ENCODE data around the gene TALDO1. TPM values are rescaled to one million over a fixed set of nuclear protein-coding genes. Genes with fewer than 3 reads are reported as not detected.
"Not testable (repeated sequence)": the region's sequence is repeated elsewhere in the genome, so short reads cannot be mapped to it uniquely, and the experiment has no call there.

The TALDO1 gene
- total RNA-seq, 1 experiment from 2014 or later, result 266 TPM

GRCh38 chr11:734541-734940 lies 12.7 kb upstream of the TALDO1 start:
- not testable (repeated sequence) for DNase-seq (ENCODE audit: low read depth)

DNA sequence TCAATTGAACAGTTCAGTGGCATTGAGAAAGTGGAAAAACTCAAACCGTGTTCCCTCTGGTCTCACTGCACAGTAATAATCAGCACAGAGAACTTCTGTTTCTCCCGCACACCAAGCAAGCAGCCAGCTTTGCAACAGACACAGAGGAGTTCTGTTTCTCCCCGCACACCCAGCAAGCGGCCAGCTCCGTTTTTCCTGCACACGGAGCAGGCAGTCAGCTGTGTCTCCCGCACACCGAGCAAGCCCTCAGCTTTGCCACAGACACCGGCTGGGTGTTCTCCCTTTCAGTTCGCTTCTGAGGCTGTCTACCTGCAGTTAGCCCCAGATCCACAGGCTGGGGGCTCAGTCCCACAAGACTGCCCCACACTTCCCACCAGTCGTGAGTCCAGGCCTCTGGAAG lies 9.9 kb upstream of the TALDO1 start:
- no peak for DNase-seq (ENCODE audit: low read depth)

DNA sequence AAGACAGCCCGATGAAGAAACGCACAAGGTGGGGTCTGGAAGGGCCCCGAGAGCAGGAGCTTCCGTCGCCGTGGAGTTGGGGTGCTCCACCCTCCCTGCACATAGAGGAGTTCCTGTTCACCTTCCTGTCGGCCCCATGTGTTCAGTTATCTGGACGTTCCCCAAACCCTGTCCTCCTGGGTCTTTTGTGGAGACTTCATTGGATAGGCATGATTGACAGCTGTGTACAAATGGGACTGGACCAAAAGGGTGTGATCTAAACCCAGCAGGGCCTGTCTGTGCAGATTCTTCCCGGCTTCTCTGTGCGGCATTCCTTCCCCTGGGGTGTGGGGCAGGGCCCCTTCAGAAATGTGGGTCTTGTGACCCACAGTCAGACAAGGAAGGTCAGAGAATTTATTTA lies 9.4 kb upstream of the TALDO1 start:
- DNase-seq (ENCODE audit: low read depth), result not testable (repeated sequence)

GRCh38 chr11:742156-742546 lies 5.1 kb upstream of the TALDO1 start:
- no peak for DNase-seq (ENCODE audit: low read depth)

- no peak for DNase-seq (ENCODE audit: low read depth)
Observed at GRCh38 chr11:742571-743201, 4.6 kb upstream of the TALDO1 start.

GRCh38 chr11:745428-745827 lies 1.8 kb upstream of the TALDO1 start:
- no peak for DNase-seq (ENCODE audit: low read depth)

GRCh38 chr11:746289-747157 lies 741 bp upstream of the TALDO1 start:
- DNase-seq (ENCODE audit: low read depth), result peak; percentile 47

DNA sequence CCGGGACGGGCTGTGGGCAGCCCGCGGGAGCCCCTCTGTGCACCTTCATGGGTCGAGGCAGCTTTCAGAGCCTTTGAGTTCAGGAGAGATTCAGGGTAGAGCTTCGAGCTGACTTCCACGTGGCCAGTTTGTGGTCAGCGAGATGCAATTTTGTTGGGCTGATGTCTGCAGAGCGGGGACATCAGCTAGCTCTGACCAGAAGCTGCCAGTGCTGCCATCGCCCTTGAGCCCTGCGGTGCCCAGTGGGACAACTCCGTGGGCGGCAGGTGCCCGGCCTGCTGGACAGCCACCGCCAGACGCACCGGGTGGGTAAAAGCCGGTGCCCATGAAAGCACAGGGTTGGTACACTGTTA lies 719 bp downstream of the TALDO1 start:
- no peak for DNase-seq (ENCODE audit: low read depth)

DNA sequence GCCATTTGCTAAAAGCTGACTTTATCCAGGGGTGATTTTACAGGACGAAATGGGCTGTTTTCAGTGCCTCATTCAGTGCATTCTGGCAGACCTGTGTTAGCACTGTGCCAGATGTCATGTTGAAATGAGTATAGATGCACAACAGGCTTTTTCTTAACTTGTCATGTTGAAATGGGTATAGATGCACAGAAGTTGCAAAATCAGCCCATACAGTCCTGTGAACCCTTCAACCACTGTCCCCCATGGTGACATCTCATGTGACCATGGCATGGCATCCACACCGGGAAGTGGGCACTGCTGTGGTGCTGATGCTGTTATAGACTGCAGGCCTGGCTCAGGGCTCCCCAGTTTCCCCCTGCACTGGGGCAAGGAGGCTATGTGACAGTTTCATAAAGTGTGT lies 2.5 kb downstream of the TALDO1 start:
- DNase-seq (ENCODE audit: low read depth), result no peak

- no peak for DNase-seq (ENCODE audit: low read depth)
Observed at GRCh38 chr11:760236-760635, 13.0 kb downstream of the TALDO1 start.

DNA sequence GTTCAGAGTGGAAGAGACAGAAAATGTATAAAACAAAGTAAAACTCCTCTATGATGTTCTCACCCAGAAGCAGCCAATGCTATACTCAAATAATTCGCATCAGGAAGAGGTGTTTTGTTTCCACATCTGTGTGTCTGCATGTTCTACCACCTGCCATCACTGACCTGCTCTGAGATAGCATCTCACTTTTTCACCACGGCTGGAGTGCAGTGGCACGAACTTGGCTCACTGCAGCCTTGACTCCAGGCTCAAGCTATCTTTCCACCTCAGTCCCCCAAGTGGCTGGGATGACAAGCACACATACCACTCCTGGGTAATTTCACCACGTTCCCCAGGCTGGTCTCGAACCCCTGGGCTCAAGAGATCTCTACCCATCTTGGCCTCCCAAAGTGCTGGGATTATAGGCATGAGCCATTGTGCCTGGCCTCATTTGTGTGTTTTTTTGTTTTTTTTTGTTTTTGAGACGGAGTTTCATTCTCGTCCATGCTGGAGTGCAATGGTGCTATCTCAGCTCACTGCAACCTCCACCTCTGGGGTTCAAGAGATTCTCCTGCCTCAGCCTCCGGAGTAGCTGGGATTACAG lies 14.4 kb downstream of the TALDO1 start:
- DNase-seq (ENCODE audit: low read depth), result no peak

DNA sequence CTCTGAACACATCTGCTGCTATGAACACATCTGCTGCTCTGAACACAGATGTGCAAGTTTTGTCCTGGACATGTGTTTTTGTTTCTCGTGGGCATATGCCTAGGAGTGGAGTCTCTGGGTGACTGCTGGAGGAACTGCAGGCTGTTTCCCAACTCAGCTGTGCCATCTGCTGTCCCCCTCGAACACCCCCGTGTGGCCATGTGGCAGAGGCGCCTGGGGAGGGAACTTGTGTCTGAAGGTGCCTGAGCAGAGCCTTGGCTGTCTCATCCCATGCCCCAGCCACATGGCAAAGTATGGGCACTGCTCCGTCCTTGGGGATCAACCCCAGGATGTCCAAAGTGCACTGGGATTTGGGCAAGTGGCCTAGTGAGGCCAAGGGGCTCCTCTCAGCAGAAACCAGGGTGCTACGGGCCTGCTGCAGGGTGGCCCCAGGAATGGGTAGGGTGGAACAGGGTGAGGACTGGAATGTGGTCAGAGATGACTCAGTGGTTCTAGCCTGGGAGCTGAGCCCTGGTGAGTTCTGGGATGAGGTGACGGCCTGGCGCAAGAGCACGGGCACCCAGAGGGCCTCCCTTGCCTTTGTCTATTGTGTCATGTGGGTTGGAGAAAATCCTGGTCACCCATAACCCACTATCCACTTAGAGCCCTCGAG lies 15.3 kb downstream of the TALDO1 start:
- peak; percentile 75 for DNase-seq (ENCODE audit: low read depth)

GRCh38 chr11:763073-763463 lies 15.8 kb downstream of the TALDO1 start:
- DNase-seq (ENCODE audit: low read depth), result no peak

- DNase-seq (ENCODE audit: low read depth), result no peak
Observed at GRCh38 chr11:763549-764321, 16.5 kb downstream of the TALDO1 start.

- DNase-seq (ENCODE audit: low read depth), result no peak
Observed at GRCh38 chr11:764322-765024, 17.2 kb downstream of the TALDO1 start.

DNA sequence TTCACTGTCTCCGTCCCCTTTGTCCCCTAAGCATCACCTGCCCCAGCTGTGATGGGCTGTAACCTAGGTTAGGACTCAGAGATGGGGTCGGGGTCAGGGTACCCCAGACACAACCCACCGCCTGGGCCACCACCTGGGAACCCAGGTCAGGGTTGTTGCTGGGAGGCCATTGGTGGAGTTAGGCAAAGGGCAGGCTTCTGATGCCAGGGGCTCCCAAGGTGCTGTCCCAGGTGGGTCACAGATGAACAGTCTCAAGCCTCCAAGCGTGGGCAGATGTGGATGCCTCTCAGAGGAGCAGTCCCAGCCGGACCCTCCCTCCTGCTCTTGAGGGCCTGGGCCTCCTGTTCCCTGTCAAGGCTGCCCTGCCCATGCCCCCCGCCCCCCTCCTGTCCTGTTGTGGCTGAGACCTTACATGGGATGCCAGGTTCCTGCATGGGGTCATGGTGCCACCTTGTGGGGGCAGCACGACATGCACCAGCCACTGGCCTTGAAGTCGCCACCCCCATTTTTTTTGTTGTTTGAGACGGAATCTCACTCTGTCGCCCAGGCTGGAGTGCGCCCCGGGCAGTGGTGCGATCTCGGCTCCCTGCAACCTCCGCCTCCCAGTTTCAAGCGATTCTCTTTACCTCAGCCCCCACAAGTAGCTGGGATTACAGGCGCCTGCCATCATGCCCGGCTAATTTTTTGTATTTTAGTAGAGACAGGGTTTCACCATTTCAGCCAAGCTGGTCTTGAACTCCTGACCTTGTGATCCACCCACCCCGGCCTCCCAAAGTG lies 17.9 kb downstream of the TALDO1 start:
- peak; percentile 53 for DNase-seq (ENCODE audit: low read depth)

DNA sequence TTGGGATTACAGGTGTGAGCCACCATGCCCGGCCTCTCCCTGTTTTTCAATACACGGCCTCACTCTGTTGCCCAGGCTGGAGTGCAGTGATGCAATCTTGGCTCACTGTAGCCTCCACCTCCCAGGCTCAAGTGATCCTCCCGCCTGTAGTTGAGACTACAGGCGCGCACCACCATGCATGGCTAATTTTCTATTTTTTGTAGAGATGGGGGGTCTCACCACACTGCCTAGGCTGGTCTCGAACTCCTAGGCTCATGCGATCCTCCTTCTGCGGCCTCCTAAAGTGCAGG lies 18.5 kb downstream of the TALDO1 start:
- no peak for DNase-seq (ENCODE audit: low read depth)

GRCh38 chr11:766106-766935 lies 19.1 kb downstream of the TALDO1 start:
- DNase-seq (ENCODE audit: low read depth), result no peak

DNA sequence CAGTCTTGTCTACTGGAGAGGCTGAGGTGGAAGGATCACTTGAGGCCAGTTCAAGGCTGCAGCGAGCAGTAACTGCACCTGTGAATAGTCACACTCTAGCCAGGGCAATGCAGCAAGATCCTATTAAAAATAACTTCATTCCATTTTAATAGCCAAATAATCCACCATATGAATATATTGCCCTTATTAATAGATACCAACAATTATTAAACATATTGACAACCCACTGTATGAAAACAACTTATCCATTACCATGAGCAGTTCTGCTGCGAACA lies 19.6 kb downstream of the TALDO1 start:
- no peak for DNase-seq (ENCODE audit: low read depth)

DNA sequence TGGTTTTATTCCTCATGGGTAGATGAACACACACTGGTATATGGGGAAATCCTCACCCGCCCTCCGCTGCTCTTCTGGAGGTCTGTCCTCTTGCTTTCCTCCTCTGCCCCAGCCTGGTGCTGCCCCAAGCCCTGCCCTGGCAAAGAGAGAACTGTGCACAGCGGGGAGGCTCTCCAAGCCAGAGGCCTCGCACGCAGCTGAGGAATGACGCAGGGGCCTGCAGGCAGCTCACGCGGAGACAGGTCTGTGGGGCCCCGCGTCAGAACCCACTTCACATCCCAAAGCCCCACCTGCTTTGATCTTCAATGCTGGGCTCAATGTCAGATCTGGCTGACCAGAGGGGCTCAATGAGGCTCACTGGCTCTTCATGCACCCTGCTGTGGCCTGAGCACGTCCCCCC lies 20.0 kb downstream of the TALDO1 start:
- no peak for DNase-seq (ENCODE audit: low read depth)
